Posterior vena cava (tissue), 2 donors: ENCODE measurements around the gene TTC23. TPM values are rescaled to one million over a fixed set of nuclear protein-coding genes. Genes with fewer than 3 reads are reported as not detected.
A peak's percentile ranks its signal among the peaks of the same experiment; 100 is the strongest.

ENCODE experiments used
- DNase-seq: peaks from one replicate; pipeline ENCODE4 v3.0.0-alpha.2; 2020; ENCODE audit warnings: low spot score
- intact Hi-C, 2 donors: fragments of 100-400 bp; cut with DNase I; formaldehyde crosslinking; loops; one replicate each; pipeline versions ENCODE4 v1.14.1 to v1.14.2; 2022 to 2023
- total RNA-seq, 2 donors: library from RNA; stranded (reverse); fragmentation: NEBNext Ultra II Directional; extraction: Animal tissue kit (Norgen Biotek cat#: 25700); gene quantifications; one replicate each; pipeline ENCODE4 v1.2.1, GENCODE V29; 2021
- donor health status: DM: yes; HTN: yes; CAD: no.
- donor health status: DM: yes; HTN: yes; CAD: no.

Gene TTC23
- total RNA-seq, 2 donors from 2014 or later = 16.6 to 16.9 TPM

DNA sequence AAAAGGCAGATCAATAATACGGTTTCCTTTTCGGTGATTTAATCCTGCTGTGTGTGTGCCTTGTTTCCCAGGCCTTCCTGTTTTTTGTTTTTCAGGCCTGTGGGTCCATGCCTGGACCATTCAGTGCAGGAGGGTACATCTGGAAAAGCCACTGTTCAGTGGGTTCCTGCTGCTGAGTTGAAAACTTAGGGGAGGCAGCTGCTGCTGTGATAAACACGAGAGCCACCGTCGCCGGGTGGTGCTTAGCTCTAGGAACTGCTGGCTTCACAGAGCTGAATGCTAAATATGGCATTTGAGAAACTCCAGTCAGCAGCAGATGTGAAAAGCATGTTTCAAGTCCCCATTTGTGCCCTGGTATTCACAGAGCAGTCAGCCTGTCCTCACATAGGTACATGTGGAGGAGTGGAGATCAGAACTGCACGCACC is 100.5 kb downstream of the TTC23 start:
- intact Hi-C loops = no loop called here
- peak; percentile 80 for DNase-seq

DNA sequence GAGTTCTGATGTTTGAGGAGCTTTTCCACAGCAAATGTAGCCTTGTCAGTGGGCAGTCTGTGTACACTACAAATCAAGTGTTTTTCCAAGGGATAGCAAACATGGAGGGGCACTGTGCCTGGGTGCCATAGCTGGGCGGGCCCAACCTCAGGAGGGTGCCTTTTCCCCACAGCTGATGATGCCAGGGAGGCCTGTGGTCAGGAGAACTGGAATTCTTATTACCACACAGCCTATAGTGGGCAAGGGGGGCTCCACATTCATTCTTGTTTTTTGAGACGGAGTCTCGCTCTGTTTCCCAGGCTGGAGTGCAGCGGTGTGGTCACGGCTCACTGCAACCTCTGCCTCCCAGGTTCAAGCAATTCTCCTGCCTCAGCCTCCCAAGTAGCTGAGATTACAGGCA is 102.7 kb downstream of the TTC23 start:
- intact Hi-C loops = no loop called here
- DNase-seq = peak; percentile 44

DNA sequence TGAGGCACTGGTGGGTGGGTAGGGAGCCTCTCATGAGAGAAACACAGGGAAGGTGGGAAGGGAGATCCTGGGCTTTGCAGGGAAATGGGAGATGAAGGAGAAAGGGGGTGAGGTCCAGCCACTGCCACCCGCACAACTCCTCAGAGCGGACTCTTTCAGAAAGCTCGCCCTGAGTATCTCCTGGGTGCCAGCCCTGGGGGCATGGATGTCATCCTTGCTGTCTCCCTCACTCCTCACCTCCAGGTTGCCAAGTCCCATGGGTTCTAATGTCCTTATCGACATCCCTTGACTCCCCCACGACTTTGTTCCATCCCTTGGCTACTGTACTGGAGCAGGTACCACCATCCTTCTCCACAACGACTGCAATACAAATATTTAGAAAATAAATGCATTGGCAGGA is 103.6 kb downstream of the TTC23 start:
- DNase-seq = peak; percentile 35
- intact Hi-C loops = no loop called here

DNA sequence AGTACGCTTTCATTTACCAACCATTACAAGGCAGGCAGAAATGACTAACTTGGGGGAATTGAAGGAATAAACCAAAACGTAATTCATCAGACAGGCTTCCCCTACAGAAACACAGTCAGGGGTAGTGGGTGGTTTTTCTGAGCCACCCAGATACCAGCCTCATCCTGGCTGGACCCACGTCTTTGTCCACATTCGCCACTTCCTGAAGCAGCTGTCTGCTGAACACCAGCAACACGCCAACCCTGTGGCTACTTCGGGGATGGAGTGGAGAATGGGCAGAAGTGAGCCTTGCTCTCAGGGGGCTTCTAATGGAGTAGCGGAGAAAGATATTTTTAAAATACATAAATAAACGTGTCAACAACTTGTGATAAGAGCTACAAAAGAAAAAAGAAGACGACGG is 104.4 kb downstream of the TTC23 start:
- intact Hi-C loops = no loop called here
- peak; percentile 45 for DNase-seq

DNA sequence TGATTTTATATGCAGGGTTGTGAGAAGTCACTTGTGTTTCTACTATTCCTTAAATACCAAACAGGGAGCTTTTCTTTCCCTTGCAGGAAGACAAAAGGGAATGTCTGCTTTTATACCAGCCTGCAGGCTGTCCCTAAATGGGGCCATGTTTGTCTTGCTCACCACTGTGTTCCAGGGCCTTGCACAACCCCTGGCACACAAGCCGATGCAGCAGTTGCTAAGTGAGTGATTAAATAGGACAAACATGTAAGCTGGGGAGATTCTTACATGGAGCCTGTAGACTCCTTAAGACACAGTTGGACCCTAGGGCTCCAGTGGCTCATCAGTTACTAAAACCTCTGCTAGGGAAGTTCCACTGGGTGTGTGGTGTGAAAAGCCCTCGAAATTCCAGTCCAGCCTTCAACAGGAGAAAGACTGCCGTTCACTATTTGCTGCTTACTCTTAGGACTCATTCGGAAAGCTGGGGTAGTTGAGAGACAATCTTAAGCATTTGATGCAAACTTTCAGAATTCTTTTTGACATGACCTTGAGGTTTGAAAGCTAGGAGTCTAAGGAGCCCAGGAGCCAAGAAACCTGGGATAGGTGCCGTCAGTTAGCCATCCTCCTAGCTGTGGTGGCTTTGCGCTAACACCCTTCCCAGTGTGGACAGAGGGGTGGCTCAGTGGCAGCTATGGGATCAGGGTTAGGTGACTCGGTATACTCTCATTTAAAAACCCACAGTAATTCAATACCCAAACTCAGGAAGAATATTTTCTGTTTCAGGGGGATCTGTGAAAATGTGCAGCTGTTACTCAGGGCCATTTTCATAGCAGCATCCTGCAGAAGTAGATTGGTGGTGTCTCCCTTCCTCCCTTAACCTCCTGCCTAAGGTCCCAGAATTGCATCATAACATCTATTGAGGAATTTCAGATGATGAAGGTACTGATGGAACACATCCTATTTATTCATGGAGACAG is 105.4 kb downstream of the TTC23 start:
- DNase-seq = peak; percentile 93
- intact Hi-C loops = no loop called here

DNA sequence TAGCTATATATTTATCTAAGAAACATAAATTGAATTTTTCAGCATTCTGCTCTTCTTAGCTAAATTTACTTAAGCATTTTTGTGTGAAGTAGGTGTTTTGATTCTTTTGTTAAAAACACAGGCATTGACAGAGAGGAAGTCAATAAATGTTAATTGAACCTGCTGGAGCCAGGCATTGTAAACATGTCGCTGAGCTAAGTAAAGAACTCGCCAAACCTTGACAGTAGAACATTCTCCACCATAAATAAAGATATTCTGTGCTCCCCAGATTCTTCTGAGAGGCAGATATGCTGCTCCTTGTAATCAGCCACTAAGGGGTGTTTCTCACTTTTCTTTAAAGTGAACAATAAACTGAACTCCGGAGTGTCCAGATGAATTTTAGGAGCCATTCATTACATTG is 106.1 kb downstream of the TTC23 start:
- peak; percentile 5 for DNase-seq
- intact Hi-C loops = no loop called here

DNA sequence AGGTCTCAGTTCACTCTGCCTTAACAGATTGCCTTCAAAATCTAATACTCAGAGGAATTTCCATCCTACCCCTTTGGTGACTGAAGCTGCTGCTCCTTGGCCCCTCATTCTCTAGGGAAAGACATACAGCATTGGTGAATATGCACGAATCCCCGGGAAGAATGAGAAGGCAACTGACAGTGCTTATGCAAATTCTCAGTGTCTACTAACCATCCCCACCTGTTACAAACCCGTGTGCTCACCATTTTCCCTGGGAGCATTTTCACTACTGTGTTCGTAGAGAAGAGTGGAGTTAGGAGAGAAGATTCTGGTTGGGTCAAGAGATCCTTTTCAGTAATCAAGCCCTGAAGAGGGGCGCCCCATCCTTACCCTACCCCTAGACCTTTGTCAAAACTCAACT is 106.8 kb downstream of the TTC23 start:
- intact Hi-C loops = no loop called here
- peak; percentile 1 for DNase-seq

DNA sequence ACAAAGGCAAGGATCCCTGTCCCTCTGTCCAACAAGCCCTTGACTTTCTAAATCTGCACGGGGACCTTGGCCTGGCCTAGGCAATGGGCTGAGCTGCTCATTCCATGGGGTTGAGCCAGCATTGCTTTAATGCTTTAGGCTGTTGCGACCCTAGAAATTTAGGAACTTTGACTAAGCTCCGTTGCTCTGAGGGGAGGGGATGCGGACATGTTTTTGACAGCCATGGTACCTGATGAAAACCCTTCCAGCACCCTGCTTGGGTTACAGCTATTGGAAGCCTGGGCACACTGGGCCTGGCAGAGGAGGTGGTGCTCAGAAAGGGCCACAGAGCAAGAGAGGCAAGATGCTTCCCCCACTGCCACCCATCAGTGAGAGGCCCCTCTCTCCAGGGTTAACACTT is 107.4 kb downstream of the TTC23 start:
- DNase-seq = peak; percentile 24
- intact Hi-C loops = no loop called here

DNA sequence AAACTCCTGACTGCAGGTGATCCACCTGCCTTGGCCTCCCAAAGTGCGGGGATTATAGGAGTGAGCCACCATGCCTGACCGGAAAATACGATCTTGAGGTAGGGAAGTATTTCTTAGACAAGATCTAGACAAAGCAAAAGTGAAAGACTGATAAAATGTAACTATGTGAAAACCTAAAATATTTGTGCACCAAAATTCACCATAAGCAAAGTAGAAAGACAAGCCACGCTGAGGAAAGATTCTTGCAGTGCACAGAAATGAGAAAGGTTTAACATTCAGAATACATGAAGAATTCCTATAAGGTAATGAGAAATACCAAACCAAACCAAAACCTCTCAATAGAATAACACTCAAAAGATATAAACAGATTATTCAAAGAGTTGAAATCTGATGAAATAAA is 108.8 kb downstream of the TTC23 start:
- intact Hi-C loops = no loop called here
- DNase-seq = peak; percentile 8

DNA sequence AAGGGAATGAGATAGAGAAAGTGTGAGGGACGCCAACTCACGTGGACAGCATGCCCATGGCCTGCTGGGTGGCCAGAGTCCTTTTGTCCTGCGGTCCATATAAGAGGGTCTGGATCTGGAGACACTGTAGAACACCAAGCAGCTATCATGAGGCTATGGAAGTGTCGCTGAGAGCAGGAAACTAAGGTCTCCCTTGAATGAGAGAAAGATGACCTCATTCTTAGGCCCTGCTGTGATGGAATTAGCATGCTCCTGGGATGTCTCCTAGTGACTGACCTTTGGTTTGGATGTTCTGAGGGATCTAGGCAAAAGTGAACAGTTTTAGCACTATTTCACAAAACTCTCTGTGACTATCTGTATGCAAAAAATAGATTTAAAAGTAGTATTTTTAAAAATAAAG is 110.1 kb downstream of the TTC23 start:
- intact Hi-C loops = no loop called here
- peak; percentile 2 for DNase-seq

DNA sequence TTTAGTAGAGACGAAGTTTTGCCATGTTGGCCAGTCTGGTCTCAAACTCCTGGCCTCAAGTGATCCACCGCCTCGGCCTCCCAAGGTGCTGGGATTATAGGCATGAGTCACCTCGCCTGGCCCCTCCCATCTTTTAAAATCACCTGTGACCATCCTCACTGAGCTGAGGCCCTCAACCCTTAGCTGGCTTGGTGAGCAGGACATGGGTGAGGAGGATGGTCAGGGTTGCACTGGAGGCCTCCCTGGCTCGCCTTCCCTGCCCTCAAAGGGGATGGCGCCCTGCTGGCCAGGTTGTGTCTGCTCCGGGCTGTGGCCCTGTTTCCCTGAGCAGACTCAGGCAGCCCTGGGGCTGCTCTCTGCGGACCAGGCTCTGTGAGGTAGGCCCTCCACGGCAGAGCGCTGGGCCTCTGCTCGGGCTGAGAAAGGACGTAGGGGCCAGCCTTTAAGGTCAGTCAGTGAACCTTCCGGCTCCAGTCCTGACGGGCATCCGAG is 110.8 kb downstream of the TTC23 start:
- intact Hi-C loops = no loop called here
- DNase-seq = peak; percentile 65

DNA sequence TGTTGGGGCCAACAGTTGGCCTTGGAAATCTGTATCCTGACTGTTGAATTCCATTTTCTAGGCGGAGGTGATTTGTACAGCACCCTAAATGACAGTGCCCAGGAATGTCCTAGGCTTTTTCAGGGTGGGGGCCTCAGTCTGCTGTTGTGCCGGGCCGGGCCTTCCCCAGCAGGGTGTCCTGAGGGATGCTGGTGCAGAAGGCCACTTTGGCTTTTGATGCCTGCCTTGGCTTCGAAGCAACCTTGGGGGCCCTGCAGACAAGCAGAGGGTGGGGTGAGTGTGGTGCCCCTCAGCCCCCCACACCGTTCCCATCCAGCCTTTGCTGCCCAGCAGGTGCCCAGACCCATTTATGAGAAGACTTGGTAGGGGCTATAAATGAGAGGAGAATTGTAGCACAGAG is 111.5 kb downstream of the TTC23 start:
- intact Hi-C loops = no loop called here
- peak; percentile 40 for DNase-seq

DNA sequence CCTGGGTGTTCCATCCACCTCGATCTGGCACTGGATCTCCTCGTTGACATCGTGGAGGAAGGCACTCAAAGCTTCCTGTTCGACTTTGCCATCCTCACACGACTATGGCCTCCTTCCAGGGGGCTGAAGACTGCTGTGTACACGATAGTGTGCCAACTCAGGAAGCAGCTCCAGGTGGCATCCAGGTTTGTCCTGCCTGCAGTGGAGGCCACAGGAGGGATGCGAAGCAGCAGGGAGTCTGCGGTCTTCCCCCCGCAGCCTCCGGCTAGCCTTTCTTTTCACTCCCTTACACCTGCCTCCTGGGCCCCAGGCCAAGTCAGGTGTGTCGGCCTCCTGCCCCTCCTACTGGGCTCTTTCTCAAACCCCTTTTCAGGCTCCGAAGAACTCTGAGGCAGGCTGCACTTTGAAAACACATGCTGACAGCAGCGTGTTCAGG is 112.3 kb downstream of the TTC23 start:
- DNase-seq = peak; percentile 60
- intact Hi-C loops = no loop called here

DNA sequence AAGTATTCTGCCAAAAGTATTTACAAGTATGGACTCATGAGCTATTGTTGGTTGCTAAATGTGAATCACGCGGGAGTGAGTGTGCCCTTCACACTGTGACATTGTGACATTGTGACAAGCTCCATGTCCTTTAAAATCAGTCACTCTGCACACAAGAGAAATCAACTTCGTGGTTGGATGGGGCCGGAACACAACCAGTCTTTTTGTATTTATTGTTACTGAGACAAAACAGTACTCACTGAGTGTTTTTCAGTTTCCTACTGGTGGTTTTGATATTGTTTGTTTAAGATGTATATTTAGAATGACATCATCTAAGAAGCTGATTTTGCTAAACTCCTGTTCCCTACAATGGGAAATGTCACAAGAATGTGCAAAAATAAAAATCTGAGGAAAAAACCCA is 114.2 kb downstream of the TTC23 start:
- intact Hi-C loops = loop anchor here in 1 of 2 donors (1.0 kb wide), 1 partner anchor 32 kb away; no protein-coding TSS in a partner anchor

DNA sequence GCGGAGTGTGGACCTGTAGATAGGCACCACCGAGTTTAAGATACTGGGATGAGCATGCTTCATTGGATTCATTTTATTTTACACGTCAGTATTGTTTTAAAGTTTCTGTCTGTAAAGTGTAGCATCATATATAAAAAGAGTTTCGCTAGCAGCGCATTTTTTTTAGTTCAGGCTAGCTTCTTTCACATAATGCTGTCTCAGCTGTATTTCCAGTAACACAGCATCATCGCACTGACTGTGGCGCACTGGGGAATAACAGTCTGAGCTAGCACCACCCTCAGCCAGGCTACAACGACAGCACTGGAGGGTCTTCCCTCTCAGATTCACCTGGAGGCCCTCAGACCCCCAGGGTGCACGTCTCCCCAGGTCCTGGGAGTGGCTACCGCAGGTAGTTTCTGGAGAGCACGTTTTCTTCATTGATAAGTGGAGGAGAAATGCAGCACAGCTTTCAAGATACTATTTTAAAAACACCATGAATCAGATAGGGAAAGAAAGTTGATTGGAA is 115.0 kb downstream of the TTC23 start:
- intact Hi-C loops = no loop called here
- DNase-seq = no peak

More for the DNA sequence above, 114.2 kb downstream of the TTC23 start:
- DNase-seq = no peak

DNA sequence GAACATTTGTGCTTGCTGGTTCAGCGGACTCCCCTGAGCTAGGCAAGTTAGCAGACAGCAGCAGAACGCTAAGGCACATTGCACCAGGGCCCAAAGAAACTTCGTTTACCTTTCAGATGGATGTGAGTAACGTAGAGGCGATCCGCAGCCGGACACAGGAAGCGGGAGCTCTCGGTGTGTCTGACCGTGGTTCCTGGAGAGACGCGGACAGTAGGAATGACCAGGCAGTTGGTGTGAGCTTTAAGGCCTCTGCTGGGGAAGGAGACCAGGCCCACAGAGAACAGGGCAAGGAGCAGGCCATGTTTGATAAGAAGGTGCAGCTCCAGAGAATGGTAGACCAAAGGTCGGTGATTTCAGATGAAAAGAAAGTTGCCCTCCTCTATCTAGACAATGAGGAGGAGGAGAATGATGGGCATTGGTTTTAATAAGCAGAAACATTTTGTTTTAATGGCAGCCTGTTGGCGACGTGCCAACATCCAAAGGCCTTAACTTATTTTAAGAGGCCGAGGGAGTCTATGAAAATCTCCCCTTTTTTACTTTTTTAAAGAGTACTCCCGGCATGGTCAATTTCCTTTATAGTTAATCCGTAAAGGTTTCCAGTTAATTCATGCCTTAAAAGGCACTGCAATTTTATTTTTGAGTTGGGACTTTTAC is 116.6 kb downstream of the TTC23 start:
- intact Hi-C loops = no loop called here
- peak; percentile 52 for DNase-seq

DNA sequence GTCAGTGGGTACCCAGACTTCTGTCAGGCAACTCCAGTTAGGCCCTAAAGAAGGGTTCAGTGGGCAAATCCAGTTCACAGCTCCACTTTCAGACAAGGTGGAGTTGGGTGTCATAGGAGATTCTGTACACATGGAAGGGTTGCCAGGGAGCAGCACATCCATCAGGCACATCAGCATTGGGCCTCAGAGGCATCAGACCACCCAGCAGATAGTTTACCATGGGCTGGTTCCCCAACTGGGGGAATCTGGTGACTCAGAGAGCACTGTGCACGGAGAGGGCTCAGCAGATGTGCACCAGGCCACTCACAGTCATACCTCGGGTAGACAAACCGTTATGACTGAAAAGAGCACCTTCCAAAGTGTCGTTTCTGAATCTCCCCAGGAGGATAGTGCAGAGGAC is 117.3 kb downstream of the TTC23 start:
- no peak for DNase-seq
- intact Hi-C loops = no loop called here

DNA sequence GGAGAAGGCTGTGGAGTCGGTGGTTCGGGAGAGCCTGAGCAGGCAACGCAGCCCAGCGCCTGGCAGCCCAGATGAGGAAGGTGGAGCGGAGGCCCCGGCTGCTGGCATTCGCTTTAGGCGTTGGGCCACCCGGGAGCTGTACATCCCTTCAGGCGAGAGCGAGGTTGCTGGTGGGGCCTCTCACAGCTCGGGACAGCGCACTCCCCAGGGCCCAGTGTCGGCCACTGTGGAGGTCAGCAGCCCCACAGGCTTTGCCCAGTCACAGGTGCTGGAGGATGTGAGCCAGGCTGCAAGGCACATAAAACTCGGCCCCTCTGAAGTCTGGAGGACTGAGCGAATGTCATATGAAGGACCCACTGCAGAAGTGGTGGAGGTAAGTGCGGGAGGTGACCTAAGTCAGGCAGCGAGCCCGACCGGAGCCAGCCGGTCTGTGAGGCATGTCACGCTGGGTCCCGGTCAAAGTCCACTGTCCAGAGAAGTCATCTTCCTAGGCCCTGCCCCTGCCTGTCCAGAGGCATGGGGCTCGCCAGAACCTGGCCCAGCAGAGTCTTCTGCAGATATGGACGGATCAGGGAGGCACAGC is 117.8 kb downstream of the TTC23 start:
- intact Hi-C loops = loop anchor here in 1 of 2 donors (2.0 kb wide), 1 partner anchor 63 kb away; no protein-coding TSS in a partner anchor
- peak; percentile 58 for DNase-seq

DNA sequence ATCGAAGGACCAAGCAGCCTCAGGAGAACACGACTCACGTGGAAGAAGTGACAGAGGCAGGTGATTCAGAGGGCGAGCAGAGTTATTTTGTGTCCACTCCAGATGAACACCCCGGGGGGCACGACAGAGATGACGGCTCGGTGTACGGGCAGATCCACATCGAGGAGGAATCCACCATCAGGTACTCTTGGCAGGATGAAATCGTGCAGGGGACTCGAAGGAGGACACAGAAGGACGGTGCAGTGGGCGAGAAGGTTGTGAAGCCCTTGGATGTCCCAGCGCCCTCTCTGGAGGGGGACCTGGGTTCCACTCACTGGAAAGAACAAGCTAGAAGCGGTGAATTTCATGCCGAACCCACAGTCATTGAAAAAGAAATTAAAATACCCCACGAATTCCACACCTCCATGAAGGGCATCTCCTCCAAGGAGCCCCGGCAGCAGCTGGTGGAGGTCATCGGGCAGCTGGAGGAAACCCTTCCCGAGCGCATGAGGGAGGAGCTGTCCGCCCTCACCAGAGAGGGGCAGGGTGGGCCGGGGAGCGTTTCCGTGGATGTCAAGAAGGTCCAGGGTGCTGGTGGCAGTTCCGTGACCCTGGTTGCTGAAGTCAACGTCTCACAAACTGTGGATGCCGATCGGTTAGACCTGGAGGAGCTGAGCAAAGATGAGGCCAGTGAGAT is 118.5 kb downstream of the TTC23 start:
- peak; percentile 59 for DNase-seq
- intact Hi-C loops = loop anchor here in 1 of 2 donors (2.0 kb wide), 1 partner anchor 62 kb away; no protein-coding TSS in a partner anchor
